Measurements from ENCODE around the gene LARP6. TPM values are rescaled to one million over a fixed set of nuclear protein-coding genes. Genes with fewer than 3 reads are reported as not detected.

The LARP6 gene
- total and polyA plus RNA-seq, 2 of the 13 experiments (the other 11 are each of a cell fraction or from before 2014, with no cell fraction given): 2.9 to 8.2 TPM

GRCh38 chr15:70892002-70892911 is 38.3 kb upstream of the LARP6 start, which contains the start of the genes LRRC49 and THAP10 (continued):
- TF ChIP-seq ZNF484 (CRISPR knock-in tag; IDR thresholded peaks at IDR 0.05; ENCODE audit: borderline replicate concordance, low read depth) (no peak), ZNF646 (CRISPR knock-in tag; IDR thresholded peaks at IDR 0.05) (0 out of 2 replicates have a peak, but pooled peaks have one; percentile 58), ZBTB44 (CRISPR knock-in tag; IDR thresholded peaks at IDR 0.05) (no peak), ELF4 (CRISPR knock-in tag; IDR thresholded peaks at IDR 0.05; ENCODE audit: borderline replicate concordance) (no peak), ZNF207 (IDR thresholded peaks at IDR 0.05; ENCODE audit: borderline replicate concordance) (no peak), NCOA1 (CRISPR knock-in tag; IDR thresholded peaks at IDR 0.05) (no peak), ZNF740 (CRISPR knock-in tag; IDR thresholded peaks at IDR 0.05) (no peak; the same call in 1 of the 2 replicates), FLYWCH1 (CRISPR knock-in tag; IDR thresholded peaks at IDR 0.05) (no peak), ZNF782 (CRISPR knock-in tag; IDR thresholded peaks at IDR 0.05; ENCODE audit: borderline replicate concordance) (no peak), ESRRA (CRISPR knock-in tag; IDR thresholded peaks at IDR 0.05; ENCODE audit: low read depth) (0 out of 2 replicates have a peak, but pooled peaks have one; percentile 41), ZNF512 (CRISPR knock-in tag; IDR thresholded peaks at IDR 0.05) (no peak), CERS6 (CRISPR knock-in tag; IDR thresholded peaks at IDR 0.05) (no peak), SPEN (CRISPR knock-in tag; IDR thresholded peaks at IDR 0.05; ENCODE audit: low read depth) (no peak), ARNTL (CRISPR knock-in tag; IDR thresholded peaks at IDR 0.05) (no peak), PAX8 (CRISPR knock-in tag; IDR thresholded peaks at IDR 0.05; ENCODE audit: borderline replicate concordance) (no peak), ZMAT3 (CRISPR knock-in tag; conservative IDR thresholded peaks at IDR 0.05) (no peak), ZNF772 (CRISPR knock-in tag; IDR thresholded peaks at IDR 0.05) (peak; percentile 51; the same call in 1 of the 2 replicates)
